K562 (cell line): ENCODE results near the gene HAO2.

Experiments used
- CTCF ChIP-seq, 3 experiments: IDR thresholded peaks in 2 of 3; conservative IDR thresholded peaks in 1 of 3; 2 replicates each; pipeline ENCODE4 v1.5.1; 2011 to 2012; ENCODE audit warnings: low read length in 3 of 3, mild to moderate bottlenecking in 3 of 3, control low read depth in 2 of 3, improper control_type of control experiment in 1 of 3, inconsistent platforms in 1 of 3, low read depth in 1 of 3, mixed read lengths in 1 of 3, moderate library complexity in 1 of 3; ENCODE audit not compliant: insufficient read depth in 2 of 3
- FOXJ3 ChIP-seq: sonication (generic); formaldehyde crosslinking; IDR thresholded peaks from 2 replicates; pipeline ENCODE4 v1.4.0; 2020; ENCODE audit warnings: mild to moderate bottlenecking, missing genetic modification reagents
- HDAC2 ChIP-seq: fragments of 450-650 bp; IDR thresholded peaks from 2 replicates; pipeline ENCODE4 v1.6.1; 2016; ENCODE audit warnings: mild to moderate bottlenecking
- MYC ChIP-seq, 2 experiments: fragments of 250-450 bp in 1 of 2; sonication (Bioruptor Pico) in 1 of 2; IDR thresholded peaks; 2 replicates each; pipeline versions ENCODE4 v1.5.1 to v1.6.1; 2012 to 2021; ENCODE audit warnings: low read depth in 2 of 2, borderline replicate concordance in 1 of 2, improper control_type of control experiment in 1 of 2, low read length in 1 of 2, mild to moderate bottlenecking in 1 of 2, moderate library complexity in 1 of 2
- NFATC3 ChIP-seq: fragments of 450-650 bp; IDR thresholded peaks from 2 replicates; pipeline ENCODE4 v1.6.1; 2017; ENCODE audit warnings: mild to moderate bottlenecking
- POLR2A ChIP-seq: fragments of 450-650 bp; conservative IDR thresholded peaks from 2 replicates; pipeline ENCODE4 v1.6.1; 2016
- POLR2AphosphoS5 ChIP-seq: IDR thresholded peaks from 2 replicates; pipeline ENCODE4 v1.6.1; 2011; ENCODE audit warnings: mild to moderate bottlenecking, low read depth, low read length, moderate library complexity; ENCODE audit not compliant: control insufficient read depth, insufficient read depth
- PTBP1 ChIP-seq: fragments of 200-400 bp; formaldehyde crosslinking; IDR thresholded peaks from 2 replicates; pipeline ENCODE4 v1.6.1; 2017; ENCODE audit warnings: low read depth, low read length
- SMC3 ChIP-seq: conservative IDR thresholded peaks from 2 replicates; pipeline ENCODE4 v1.6.1; 2011; ENCODE audit warnings: low read depth, low read length, improper control_type of control experiment; ENCODE audit not compliant: insufficient read depth

DNA sequence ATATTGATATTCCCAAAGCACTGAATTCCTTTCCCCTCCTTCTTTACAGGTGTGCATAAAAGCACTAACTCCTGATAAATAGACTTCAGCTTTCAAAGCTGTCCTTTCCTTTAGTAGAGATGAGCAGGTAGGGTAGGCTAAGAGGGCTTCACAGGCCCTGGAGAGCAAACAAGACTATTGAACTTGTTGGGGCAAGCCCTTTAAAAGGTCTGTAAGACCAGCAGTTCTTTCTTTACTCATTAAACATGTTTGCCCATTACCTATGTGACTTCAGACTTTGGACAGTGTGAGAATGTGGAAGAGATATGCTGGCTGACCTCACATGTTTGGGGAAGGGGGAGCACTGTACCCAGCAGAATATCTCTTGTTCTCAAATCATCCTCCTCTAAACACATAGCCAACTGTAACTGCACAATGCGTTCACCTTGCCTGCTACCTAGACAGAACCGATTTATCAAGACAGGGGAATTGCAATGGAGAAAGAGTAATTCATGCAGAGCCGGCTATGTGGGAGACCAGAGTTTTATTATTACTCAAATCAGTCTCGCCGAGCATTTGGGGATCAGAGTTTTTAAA lies 27.1 kb upstream of the HAO2 start:
- TF ChIP-seq PTBP1 (no peak), CTCF (IDR thresholded peaks at IDR 0.05 in 2 of 3, conservative IDR thresholded peaks at IDR 0.05 in 1 of 3; ENCODE audit: insufficient read depth in 2 of 3, low read depth in 1 of 3, low read length in 3 of 3) (no peak), MYC (IDR thresholded peaks at IDR 0.05; ENCODE audit: low read depth, low read length) (no peak), MYC (CRISPR knock-in tag; IDR thresholded peaks at IDR 0.05; ENCODE audit: borderline replicate concordance, low read depth) (no peak), SMC3 (no peak), POLR2A (no peak), HDAC2 (no peak), NFATC3 (no peak), FOXJ3 (CRISPR knock-in tag) (no peak), POLR2AphosphoS5 (no peak)
